Measurements from ENCODE around the gene RAB17.
"Not testable (repeated sequence)": the region's sequence is repeated elsewhere in the genome, so short reads cannot be mapped to it uniquely, and the experiment has no call there.

GRCh38 chr2:237595829-237596519, 5.4 kb upstream of the RAB17 start:
- not testable (repeated sequence) for TF ChIP-seq POLR2A, CTCF, POLR2AphosphoS5 (IDR thresholded peaks at IDR 0.05)

Data from prostate gland (tissue), 2 donors.